Coronary artery (tissue), 2 donors: ENCODE measurements around the gene FRMD4A.

ENCODE experiments used
- DNase-seq: peaks from one replicate; pipeline ENCODE4 v3.0.0-alpha.2; 2017; ENCODE audit warnings: low spot score
- H3K27ac ChIP-seq, 2 donors: fragments of 200-600 bp; sonication (generic); one replicate each; pipeline ENCODE4 v1.5.1; 2016 to 2019
- H3K4me3 ChIP-seq: fragments of 200-600 bp; sonication (generic); 2 replicates; pipeline ENCODE4 v1.5.1; 2016; ENCODE audit warnings: mild to moderate bottlenecking, moderate library complexity
- CTCF ChIP-seq: fragments of 200-600 bp; sonication (generic); IDR thresholded peaks from one replicate; pipeline ENCODE4 v1.5.1; 2019; ENCODE audit warnings: antibody characterized with exemption

FRMD4A gene

GRCh38 chr10:13724484-13724883, 606.2 kb downstream of the FRMD4A start:
- Histone ChIP-seq H3K4me3 (no peak overlapping the region), H3K27ac (peak overlapping the region in 1 of 2 donors; percentile 20)
- DNase-seq: no peak
- TF ChIP-seq CTCF: no peak

- Histone ChIP-seq H3K4me3 (no peak overlapping the region), H3K27ac (no peak overlapping the region)
- DNase-seq: no peak
- TF ChIP-seq CTCF: no peak
Observed at GRCh38 chr10:13722747-13723653, 607.7 kb downstream of the FRMD4A start.

GRCh38 chr10:13721486-13721885, 609.2 kb downstream of the FRMD4A start:
- Histone ChIP-seq H3K27ac (no peak overlapping the region), H3K4me3 (no peak overlapping the region)
- no peak for TF ChIP-seq CTCF
- no peak for DNase-seq

- no peak for TF ChIP-seq CTCF
- Histone ChIP-seq H3K4me3 (no peak overlapping the region), H3K27ac (no peak overlapping the region)
- DNase-seq: no peak
Observed at GRCh38 chr10:13720699-13721098, 610.0 kb downstream of the FRMD4A start.

- no peak for DNase-seq
Observed at GRCh38 chr10:13719425-13719824, 611.3 kb downstream of the FRMD4A start.

GRCh38 chr10:13718820-13719219, 611.9 kb downstream of the FRMD4A start:
- TF ChIP-seq CTCF: no peak
- no peak for DNase-seq
- H3K4me3 ChIP-seq: peak overlapping the region; percentile 52
- H3K27ac ChIP-seq: peak overlapping the region; percentile 2 to 77

More at GRCh38 chr10:13719425-13719824, 611.3 kb downstream of the FRMD4A start:
- Histone ChIP-seq H3K27ac (peak overlapping the region in 1 of 2 donors; percentile 77), H3K4me3 (no peak overlapping the region)
- no peak for TF ChIP-seq CTCF
